ENCODE measurements around the gene IL4R. TPM values are rescaled to one million over a fixed set of nuclear protein-coding genes. Genes with fewer than 3 reads are reported as not detected.
A peak's percentile ranks its signal among the peaks of the same experiment; 100 is the strongest.

IL4R gene
- total RNA-seq, 4 donors from 2014 or later: 19.2 to 43.3 (median 39.3) TPM

DNA sequence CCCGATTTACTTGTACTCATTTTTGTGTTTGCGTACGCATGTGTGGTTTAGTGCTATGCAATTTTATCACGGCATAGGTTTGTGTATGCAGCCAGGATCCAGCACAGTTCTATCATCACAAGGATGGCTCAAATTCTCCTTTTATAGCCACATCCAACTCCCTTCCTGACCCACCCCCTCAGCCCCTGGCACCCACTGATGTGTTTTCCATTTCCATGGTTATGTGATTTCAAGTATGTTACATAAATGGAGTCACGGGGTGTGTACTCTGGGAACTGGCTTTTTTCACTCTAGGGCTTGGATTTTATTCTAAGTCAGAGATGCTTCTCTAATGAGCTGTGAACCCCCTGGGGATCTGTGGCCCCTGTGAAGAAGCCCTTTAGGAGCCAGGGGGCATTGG, 16.8 kb downstream of the IL4R start:
- 58% methylated on average over 5 of the region's 5 CpGs for WGBS, 2 donors
- Histone ChIP-seq H3K9me3 (no peaks in the 10 kb centered on the region), H3K27me3 (no peaks in the 10 kb centered on the region), H3K4me3 (no peak overlapping the region), H3K4me1 (peaks cover 0 to 42% (median 14%) of the 10 kb centered on the region in 4 donors), H3K27ac (peak overlapping the region; percentile 40 to 89 (median 58)), H3K36me3 (no peaks in the 10 kb centered on the region)
- DNase-seq (ENCODE audit: low spot score in 2 of 2): peak; percentile 39 to 53
- peak in 1 of 2 donors; percentile 69 for TF ChIP-seq EP300 (IDR thresholded peaks at IDR 0.05)
- TF ChIP-seq CTCF (IDR thresholded peaks at IDR 0.05): no peak

DNA sequence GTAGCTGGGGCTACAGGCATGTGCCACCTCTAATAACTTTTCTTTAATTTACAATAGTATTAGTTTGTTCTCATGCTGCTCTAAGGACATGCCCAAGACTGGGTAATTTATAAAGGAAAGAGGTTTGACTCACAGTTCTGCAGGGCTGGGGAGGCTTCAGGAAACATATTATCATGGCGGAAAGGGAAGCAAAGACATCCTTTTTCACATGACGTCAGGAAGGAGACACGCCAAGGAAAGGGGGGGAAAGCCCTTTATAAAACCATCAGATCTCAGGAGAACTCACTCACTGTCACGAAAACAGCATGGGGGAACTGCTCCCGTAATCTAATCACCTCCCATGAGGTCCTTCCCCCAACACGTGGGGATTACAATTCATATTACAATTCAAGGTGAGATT, 18.3 kb downstream of the IL4R start:
- no peaks in the 10 kb centered on the region for H3K9me3 ChIP-seq
- 68 to 73% methylated on average over 6 of the region's 6 CpGs for WGBS, 2 donors
- H3K27me3 ChIP-seq: no peaks in the 10 kb centered on the region
- peak overlapping the region in 2 of 4 donors; percentile 12 to 89 for H3K27ac ChIP-seq
- no peaks in the 10 kb centered on the region for H3K36me3 ChIP-seq
- TF ChIP-seq EP300 (IDR thresholded peaks at IDR 0.05) (peak in 1 of 2 donors; percentile 57), POLR2A (IDR thresholded peaks at IDR 0.05) (no peak), CTCF (IDR thresholded peaks at IDR 0.05) (no peak)
- H3K4me3 ChIP-seq: no peak overlapping the region
- peaks cover 0 to 32% (median 7%) of the 10 kb centered on the region in 4 donors for H3K4me1 ChIP-seq
- DNase-seq (ENCODE audit: low spot score in 2 of 2): no peak

DNA sequence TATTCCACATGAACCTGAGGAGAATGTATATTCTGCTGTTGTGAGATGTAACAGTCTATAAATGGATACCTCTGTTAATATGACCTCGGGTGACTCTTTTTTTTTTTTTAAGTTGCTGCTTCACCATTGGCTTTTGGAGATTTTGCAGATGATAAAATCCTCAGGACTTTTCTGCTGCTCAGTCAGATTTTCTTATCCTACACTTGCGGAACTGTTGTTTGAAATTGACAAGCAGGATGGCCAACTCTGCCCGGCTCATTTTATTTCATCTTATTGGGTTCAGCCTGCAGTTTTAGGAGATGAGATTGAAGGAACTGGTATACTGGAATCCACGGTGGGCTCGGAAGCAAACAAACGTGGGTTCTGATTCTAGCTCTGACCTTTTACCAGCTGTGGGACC, 19.3 kb downstream of the IL4R start:
- Histone ChIP-seq H3K4me3 (no peak overlapping the region), H3K9me3 (no peaks in the 10 kb centered on the region), H3K36me3 (no peaks in the 10 kb centered on the region), H3K4me1 (peaks cover 0 to 25% (median 2%) of the 10 kb centered on the region in 4 donors), H3K27ac (peak overlapping the region in 1 of 4 donors; percentile 3), H3K27me3 (no peaks in the 10 kb centered on the region)
- DNase-seq (ENCODE audit: low spot score in 2 of 2): no peak
- no peak for TF ChIP-seq EP300 (IDR thresholded peaks at IDR 0.05)
- no peak for TF ChIP-seq CTCF (IDR thresholded peaks at IDR 0.05)
- TF ChIP-seq POLR2A (IDR thresholded peaks at IDR 0.05): no peak
- 77 to 82% methylated on average over 6 of the region's 6 CpGs for WGBS, 2 donors

GRCh38 chr16:27333549-27333948, 19.8 kb downstream of the IL4R start:
- peak overlapping the region in 1 of 4 donors; percentile 3 for H3K27ac ChIP-seq
- WGBS, 2 donors: 96% methylated on average over 3 of the region's 3 CpGs

More at GRCh38 chr16:27333549-27333948, 19.8 kb downstream of the IL4R start:
- Histone ChIP-seq H3K4me3 (no peak overlapping the region), H3K27me3 (no peaks in the 10 kb centered on the region), H3K36me3 (no peaks in the 10 kb centered on the region), H3K9me3 (no peaks in the 10 kb centered on the region), H3K4me1 (peaks cover 0 to 20% (median 2%) of the 10 kb centered on the region in 4 donors)
- DNase-seq (ENCODE audit: low spot score in 2 of 2): no peak
- TF ChIP-seq EP300 (IDR thresholded peaks at IDR 0.05) (no peak), POLR2A (IDR thresholded peaks at IDR 0.05) (no peak), CTCF (IDR thresholded peaks at IDR 0.05) (no peak)
